Calu3 (cell line): ENCODE results near the gene TBL3. TPM values are rescaled to one million over a fixed set of nuclear protein-coding genes. Genes with fewer than 3 reads are reported as not detected.

Experiments
- BruUV-seq: library from RNA; stranded (reverse); fragments of 400-500 nt; replicated peaks from 2 replicates; lab custom pipeline; 2021; lab: Mats Ljungman, UMichigan
- CTCF ChIA-PET: fragments of 300-600 bp; sonication (Branson Sonifier 250); formaldehyde crosslinking; loops from one replicate; lab custom pipeline; 2022; ENCODE audit warnings: antibody characterized with exemption; lab: Charles Lee
- DNase-seq: peaks from one replicate; pipeline ENCODE4 v3.0.0; 2022
- H3K27ac Mint-ChIP-seq: one replicate; pipeline ENCODE4 v1.8.0; 2022; ENCODE audit warnings: mixed read lengths; ENCODE audit not compliant: unreplicated experiment
- H3K27me3 Mint-ChIP-seq: one replicate; pipeline ENCODE4 v1.8.0; 2022; ENCODE audit warnings: mixed read lengths; ENCODE audit not compliant: unreplicated experiment
- H3K36me3 Mint-ChIP-seq: one replicate; pipeline ENCODE4 v1.8.0; 2022; ENCODE audit warnings: mild to moderate bottlenecking, moderate library complexity, mixed read lengths; ENCODE audit not compliant: insufficient read depth, unreplicated experiment
- H3K4me1 Mint-ChIP-seq: one replicate; pipeline ENCODE4 v1.8.0; 2022; ENCODE audit warnings: mild to moderate bottlenecking, low read depth, mixed read lengths; ENCODE audit not compliant: unreplicated experiment
- H3K4me3 Mint-ChIP-seq: one replicate; pipeline ENCODE4 v1.8.0; 2022; ENCODE audit warnings: mild to moderate bottlenecking, low read depth, moderate library complexity, mixed read lengths; ENCODE audit not compliant: unreplicated experiment
- H3K9me3 Mint-ChIP-seq: one replicate; pipeline ENCODE4 v1.8.0; 2022; ENCODE audit warnings: low read depth, mixed read lengths; ENCODE audit not compliant: unreplicated experiment
- CTCF ChIP-seq: fragments of 200-600 bp; IDR thresholded peaks from one replicate; pipeline ENCODE4 v1.8.0; 2022; ENCODE audit warnings: antibody characterized with exemption; ENCODE audit not compliant: unreplicated experiment
- intact Hi-C: fragments of 100-400 bp; cut with micrococcal nuclease; formaldehyde crosslinking; loops from one replicate; pipeline ENCODE4 v1.10.0; 2022; ENCODE audit not compliant: unreplicated experiment
- total RNA-seq: library from RNA; stranded (reverse); gene quantifications from 2 replicates; pipeline ENCODE4 v1.2.3, GENCODE V29; 2022

Gene TBL3
- total RNA-seq, 1 experiment from 2014 or later, result 62.0 TPM

- peaks cover 31% of the 10 kb centered on the region for H3K36me3 Mint-ChIP-seq
- CTCF ChIA-PET, result no interaction called here
- peak; percentile 27 for DNase-seq
- BruUV-seq, result TSS peak; percentile 29
- H3K4me3 Mint-ChIP-seq, result peak overlapping the region; percentile 99
- H3K4me1 Mint-ChIP-seq, result peaks cover 8% of the 10 kb centered on the region
- H3K27ac Mint-ChIP-seq, result no peak overlapping the region
- no peak for TF ChIP-seq CTCF
- intact Hi-C loops, result no loop called here
- no peaks in the 10 kb centered on the region for H3K9me3 Mint-ChIP-seq
- H3K27me3 Mint-ChIP-seq, result no peaks in the 10 kb centered on the region
These were observed 29.6 kb upstream of the TBL3 start for GRCh38 chr16:1942047-1942809.

- intact Hi-C loops, result no loop called here
- Mint-ChIP-seq H3K27me3 (no peaks in the 10 kb centered on the region), H3K9me3 (no peaks in the 10 kb centered on the region), H3K4me1 (peaks cover 8% of the 10 kb centered on the region), H3K36me3 (peaks cover 31% of the 10 kb centered on the region), H3K27ac (peak within 1 kb of the TSS; percentile 72), H3K4me3 (peak within 1 kb of the TSS; percentile 99)
- peak; percentile 100 for DNase-seq
- TF ChIP-seq CTCF, result no peak
- CTCF ChIA-PET, result interaction anchor here (0.9 to 1.0 kb wide), 3 partner anchors 14 to 22 kb away, joined by 3 to 4 read pairs (median 3); partner anchors contain the start of gene RPS2
- BruUV-seq, result no TSS peak
These were observed 28.8 kb upstream of the TBL3 start, which contains the start of gene MSRB1 for GRCh38 chr16:1942810-1943726. Gene MSRB1 (minus strand): TSS chr16:1943199. CDS start chr16:1943156, 43 bp downstream.

- intact Hi-C loops, result no loop called here
- Mint-ChIP-seq H3K36me3 (peaks cover 31% of the 10 kb centered on the region), H3K27me3 (no peaks in the 10 kb centered on the region), H3K9me3 (no peaks in the 10 kb centered on the region), H3K4me1 (peaks cover 8% of the 10 kb centered on the region), H3K27ac (no peak overlapping the region), H3K4me3 (peak overlapping the region; percentile 99)
- BruUV-seq, result no TSS peak
- no peak for DNase-seq
- CTCF ChIA-PET, result no interaction called here
- TF ChIP-seq CTCF, result no peak
These were observed 27.1 kb upstream of the TBL3 start for GRCh38 chr16:1944612-1945199.
